Activated CD8-positive, alpha-beta memory T cell treated with anti-CD3 and anti-CD28 coated beads, Interleukin-2, amount 50 U/mL, for 24 hours (primary cell): ENCODE results near the gene LZTS2.
"Not testable (repeated sequence)": the region's sequence is repeated elsewhere in the genome, so short reads cannot be mapped to it uniquely, and the experiment has no call there.

Experiments
- DNase-seq: peaks from one replicate; pipeline ENCODE4 v3.0.0-alpha.2; 2020; ENCODE audit errors: extremely low read depth

LZTS2 gene

DNA sequence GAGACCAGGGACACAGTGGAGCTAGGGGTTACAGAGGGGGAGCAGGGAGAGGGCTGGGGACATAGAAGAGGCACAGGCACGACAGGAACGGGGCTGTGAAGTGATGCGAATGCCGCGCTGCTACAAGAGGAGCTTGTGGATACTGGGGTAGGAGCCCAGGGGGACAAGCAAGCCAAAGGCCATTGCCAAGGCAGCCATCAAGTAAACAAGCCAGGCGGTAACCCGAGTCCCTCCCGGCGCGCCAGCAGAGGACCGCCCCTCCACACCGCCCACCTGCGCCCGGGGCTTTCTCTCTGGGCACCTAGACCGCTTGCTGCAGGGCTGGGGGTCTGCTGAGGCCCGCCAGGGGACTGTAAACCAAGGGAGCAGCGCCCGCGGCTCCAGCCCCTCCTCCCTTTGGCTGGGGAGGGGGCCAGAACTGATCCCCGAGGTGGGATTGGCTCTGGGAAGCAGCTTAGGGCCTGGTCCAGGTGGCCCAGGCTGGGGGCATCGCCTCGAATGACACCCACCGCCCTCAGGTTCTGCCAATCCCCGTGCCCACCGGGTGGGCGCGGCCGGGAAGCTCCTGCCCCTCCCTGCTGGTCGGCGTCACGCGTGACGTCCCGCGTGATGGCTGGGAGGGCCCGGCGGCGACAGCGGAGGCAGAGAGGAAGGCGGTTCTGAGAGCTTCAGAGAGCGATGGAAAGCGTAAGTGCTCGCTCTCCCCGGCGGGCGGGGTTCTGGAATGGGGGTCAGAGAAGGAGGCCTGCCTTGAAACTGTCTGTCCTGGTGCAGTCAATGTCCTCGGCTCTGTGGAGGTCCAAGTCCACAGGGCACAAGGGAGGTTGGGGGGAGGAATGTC, 32.4 kb downstream of the LZTS2 start:
- DNase-seq, result peak; percentile 42

GRCh38 chr10:101032637-101033224, 33.1 kb downstream of the LZTS2 start:
- peak; percentile 29 for DNase-seq

DNA sequence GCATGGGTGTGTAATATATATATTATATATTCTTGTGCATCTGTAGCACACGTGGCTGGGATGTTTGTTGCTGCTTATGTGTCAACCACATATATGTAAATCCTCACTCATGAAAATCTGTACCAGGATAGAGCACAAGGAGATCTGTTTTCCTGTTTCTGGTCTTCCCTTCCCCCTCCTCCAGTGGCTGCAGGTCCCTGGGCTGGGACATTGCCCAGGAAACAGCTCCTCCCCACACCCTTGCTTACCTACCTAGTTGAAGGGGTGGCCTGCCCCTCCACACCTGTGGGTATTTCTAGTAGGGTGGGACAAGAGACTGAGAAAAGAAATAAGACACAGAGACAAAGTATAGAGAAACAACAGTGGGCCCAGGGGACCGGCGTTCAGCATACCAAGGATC, 33.7 kb downstream of the LZTS2 start:
- DNase-seq, result no peak

- not testable (repeated sequence) for DNase-seq
These were observed 34.8 kb downstream of the LZTS2 start for GRCh38 chr10:101034404-101034803.

- no peak for DNase-seq
These were observed 35.7 kb downstream of the LZTS2 start for GRCh38 chr10:101035314-101035713.

DNA sequence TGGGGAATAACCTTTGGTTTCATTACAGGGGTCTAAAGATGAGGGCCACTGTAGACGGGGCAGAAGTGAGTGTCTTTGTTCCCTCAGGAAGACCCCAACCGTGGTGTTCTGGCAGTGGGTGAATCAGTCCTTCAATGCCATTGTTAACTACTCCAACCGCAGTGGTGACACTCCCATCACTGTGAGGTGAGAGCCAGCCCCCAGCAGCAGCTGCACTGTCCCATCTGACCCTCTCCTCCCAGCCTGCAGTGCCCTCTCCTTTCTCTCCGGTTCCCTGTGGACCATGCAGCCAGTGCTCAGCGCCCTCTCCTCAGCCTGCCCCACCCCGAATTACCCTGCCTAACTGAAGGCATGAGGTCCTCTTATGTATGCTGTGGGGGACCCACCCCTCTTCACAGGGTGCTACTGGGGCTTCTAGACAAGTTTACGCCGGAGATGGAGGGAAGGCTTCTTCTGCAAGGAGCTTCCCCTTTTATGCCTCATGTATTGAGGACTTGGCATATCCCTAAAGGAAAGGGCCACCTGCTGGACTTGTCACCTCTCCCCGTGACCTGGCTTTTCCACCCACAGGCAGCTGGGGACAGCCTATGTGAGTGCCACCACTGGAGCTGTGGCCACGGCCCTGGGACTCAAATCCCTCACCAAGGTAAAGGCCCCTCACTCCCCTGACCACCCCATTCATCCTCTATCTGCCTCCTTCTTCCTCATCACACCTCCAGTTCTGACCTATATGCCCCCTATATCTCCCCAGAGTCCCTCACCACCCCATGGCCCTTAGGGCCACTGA, 36.5 kb downstream of the LZTS2 start:
- DNase-seq, result no peak

DNA sequence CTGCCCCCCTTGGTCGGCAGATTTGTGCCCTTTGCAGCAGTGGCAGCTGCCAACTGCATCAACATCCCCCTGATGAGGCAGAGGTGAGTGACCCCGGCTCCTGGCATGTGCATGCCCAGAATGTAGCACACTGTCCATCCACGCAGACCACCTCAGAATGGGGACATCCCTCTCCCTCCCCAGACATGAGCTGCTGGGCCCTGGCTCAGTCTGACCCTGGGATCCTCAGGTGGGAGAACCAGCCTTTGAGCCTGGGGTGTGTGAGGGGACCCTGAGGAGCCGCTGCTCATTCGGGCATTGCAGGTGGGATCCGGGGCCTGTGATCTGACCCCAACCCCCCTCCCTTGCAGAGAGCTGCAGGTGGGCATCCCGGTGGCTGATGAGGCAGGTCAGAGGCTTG, 37.1 kb downstream of the LZTS2 start:
- no peak for DNase-seq

GRCh38 chr10:101038484-101038883, 38.9 kb downstream of the LZTS2 start:
- no peak for DNase-seq

DNA sequence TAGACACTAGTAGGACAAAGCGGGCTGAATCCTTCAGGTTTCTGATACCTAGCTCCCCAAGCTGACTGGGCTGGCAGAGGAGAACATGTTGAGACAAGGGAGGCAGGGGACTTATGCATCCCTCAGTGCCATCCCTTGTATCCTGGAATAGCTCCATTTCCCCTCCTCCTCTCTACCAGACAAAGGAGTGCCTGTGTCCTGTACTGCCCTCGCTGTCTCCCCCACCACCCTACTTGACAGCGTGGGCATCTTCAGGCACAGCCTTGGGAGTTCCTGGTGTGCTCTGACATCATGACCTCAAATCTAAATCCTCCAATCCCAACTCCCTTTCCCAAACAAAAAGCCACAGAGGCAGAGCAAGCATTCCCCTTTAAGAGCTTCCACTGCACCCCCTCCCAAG, 40.5 kb downstream of the LZTS2 start:
- DNase-seq, result no peak

GRCh38 chr10:101040851-101041250, 41.2 kb downstream of the LZTS2 start:
- no peak for DNase-seq

DNA sequence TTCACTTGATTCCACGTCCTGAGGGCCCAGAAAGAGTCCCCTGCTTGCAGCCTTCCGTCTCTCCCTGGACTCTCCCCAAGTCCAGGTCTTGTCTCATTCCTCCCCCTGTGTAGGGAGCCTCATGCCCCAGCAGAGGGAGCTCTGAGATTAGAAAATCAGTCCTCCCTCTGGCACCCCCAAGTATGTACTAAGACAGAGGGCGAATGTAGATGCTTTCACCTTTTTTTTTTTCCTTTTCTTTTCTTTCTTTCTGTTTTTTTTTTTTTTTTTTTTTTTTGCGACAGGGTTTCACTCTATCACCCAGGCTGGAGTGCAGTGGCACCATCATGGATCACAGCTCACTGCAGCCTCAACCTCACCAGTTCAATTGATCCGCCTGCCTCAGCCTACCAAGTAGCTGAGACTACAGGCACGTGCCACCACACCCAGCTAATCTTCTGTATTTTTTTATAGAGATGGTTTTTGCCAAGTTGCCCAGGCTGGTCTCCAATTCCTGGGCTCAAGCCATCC, 41.7 kb downstream of the LZTS2 start:
- no peak for DNase-seq

GRCh38 chr10:101042118-101042517, 42.5 kb downstream of the LZTS2 start:
- no peak for DNase-seq

DNA sequence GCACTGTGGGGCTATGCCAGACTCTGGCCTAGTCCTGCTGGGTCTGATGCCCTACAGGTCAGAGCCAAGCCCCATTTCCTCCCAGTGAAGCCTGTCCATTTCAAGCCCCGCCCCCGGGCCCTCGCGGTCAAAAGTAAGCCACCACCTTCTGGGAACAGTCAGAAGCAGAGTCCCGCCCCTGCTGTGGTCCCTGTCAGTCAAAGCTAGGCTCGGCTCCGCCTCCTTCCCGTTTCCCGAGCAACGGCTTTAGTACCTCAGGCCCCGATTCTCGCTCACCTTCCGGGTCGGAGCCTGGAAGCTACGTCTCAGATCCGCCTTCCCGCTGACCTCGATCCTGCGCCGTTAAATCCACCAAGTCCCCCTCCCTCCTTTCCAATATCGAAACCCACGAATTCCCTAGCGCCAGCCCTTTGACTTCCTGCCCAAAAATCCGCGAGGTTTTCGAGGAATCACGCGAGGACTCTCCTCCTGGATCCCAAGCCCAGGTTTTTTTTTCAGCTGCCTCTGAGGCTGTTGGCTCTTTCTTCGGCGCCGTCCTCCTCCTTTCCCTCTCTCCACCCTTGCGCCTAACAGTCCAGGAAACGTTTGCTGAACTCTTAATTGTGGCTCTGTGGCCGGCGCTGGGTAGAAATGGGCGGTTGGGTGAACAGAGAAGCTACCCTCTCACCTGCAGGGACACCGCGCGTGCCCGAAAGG, 43.2 kb downstream of the LZTS2 start:
- DNase-seq, result peak; percentile 81

GRCh38 chr10:101043363-101043707, 43.7 kb downstream of the LZTS2 start:
- no peak for DNase-seq

DNA sequence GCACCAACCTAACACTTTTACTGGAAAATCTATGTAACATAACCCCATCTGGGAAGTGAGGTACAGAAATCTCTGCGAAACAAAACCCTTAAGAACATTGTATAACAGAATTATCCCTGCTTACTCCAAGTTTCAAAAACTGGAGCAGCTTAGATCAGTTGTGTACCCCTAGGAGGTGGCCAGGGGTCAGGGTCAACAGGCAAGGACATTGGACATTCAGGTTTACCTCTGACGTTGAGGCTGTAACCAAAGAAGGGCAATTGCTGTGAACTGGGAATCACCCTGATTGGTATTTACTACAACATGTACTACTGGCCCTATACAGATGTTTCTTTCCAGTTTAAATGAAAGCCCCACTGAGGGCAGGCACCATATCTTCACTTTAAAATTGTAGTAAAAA, 44.5 kb downstream of the LZTS2 start:
- DNase-seq, result no peak

DNA sequence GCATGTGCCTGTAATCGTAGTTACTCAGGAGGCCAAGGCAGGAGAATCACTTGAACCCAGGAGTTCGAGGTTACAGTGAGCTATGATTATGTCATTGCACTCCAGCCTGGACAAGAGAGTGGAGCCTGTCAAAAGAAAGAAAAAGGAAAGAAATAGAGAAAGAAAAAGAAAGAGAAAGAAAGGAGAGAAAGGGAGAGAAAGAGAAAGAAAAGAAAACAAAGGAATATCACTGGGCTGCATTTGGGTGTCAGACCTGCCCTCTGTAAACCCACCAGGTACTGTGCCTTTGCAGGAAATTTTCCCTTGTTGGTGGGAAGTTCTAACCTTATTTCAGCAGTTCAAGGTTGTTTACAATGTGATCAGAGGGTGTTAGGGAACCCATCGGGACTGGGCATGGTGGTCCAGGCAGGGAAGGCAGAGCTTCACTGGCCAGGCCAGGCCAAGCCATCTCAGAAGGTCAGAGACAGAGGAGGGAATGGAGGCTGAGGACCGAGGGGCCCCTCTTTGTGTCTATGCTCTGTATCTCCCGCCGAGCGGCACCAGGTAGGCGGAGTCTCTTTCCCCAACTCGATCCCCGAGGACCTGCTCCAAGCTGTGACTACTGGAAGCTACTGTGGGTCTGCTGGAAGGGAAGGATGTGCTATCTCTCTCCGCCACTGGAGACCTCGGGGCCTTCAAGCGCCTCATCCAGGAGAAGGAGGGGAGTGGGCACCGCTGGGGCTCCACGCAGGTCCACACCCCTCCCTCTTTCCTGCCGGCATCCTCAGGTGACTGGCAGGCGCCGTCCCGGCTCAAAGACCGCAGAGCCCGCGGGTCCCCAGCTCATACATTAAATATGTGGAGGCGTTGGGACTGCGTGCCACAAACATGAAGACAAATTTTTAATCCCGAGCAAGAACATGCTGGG, 47.0 kb downstream of the LZTS2 start:
- DNase-seq, result no peak

GRCh38 chr10:101047268-101047667, 47.7 kb downstream of the LZTS2 start:
- no peak for DNase-seq

- no peak for DNase-seq
These were observed 48.6 kb downstream of the LZTS2 start for GRCh38 chr10:101047961-101048892.

DNA sequence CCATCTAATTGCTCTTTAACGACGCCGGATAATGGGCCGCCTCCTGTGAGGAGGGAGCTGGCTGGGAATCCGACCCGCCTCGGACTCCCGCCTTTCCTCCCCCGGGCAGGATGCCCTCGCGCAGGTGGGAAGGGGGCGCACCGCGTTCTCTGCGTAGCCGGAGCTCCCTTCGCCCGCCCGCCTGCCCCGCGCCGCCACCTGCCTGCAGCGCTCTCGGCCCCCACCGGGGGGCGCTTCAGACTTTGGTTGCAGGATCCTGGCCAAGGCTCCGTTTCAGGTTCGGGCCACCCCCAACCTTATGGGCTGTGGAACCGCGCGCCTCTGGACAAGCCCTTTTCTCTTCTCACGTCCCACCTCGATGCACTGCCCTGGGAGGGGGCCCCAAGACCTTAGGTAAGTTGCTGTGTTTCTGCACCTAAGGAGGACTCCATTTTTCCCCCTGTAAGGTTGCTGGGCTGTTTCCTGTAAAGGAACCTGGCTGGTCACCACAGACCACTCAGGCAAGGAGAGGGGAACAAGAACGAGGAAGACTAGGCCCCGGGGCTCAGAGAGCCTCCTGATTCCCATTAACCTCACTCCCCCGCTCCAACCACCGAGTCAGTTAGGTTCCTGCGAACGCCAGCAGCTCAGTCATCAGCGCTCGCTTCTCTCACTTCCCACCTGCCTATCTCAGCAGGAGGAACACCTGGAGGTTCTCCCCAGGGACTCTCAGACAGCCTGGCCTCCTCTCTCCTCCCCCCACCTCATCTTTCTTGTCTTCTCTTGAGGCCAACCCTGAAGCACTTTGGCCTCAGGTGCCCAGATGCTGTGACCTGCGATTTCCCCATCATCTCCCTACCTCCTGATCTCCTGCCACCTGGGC, 50.8 kb downstream of the LZTS2 start:
- no peak for DNase-seq
